Mesenteric fat pad (tissue), 1 donor: ENCODE results near the gene COL13A1. TPM values are rescaled to one million over a fixed set of nuclear protein-coding genes. Genes with fewer than 3 reads are reported as not detected.

ENCODE experiments used
- DNase-seq: peaks from one replicate; pipeline ENCODE4 v3.0.0-alpha.2; 2020; ENCODE audit warnings: low spot score
- total RNA-seq: library from RNA; stranded (reverse); fragmentation: NEBNext Ultra II Directional; extraction: Animal tissue kit (Norgen Biotek cat#: 25700); gene quantifications from one replicate; pipeline ENCODE4 v1.2.1, GENCODE V29; 2021
- donor health status: DM: yes; HTN: yes; CAD: no.

COL13A1 gene
- total RNA-seq, 1 donor from 2014 or later: not detected

GRCh38 chr10:69844698-69845097, 43.0 kb downstream of the COL13A1 start:
- no peak for DNase-seq

- DNase-seq: no peak
Measured at GRCh38 chr10:69845574-69846292, 44.0 kb downstream of the COL13A1 start.

DNA sequence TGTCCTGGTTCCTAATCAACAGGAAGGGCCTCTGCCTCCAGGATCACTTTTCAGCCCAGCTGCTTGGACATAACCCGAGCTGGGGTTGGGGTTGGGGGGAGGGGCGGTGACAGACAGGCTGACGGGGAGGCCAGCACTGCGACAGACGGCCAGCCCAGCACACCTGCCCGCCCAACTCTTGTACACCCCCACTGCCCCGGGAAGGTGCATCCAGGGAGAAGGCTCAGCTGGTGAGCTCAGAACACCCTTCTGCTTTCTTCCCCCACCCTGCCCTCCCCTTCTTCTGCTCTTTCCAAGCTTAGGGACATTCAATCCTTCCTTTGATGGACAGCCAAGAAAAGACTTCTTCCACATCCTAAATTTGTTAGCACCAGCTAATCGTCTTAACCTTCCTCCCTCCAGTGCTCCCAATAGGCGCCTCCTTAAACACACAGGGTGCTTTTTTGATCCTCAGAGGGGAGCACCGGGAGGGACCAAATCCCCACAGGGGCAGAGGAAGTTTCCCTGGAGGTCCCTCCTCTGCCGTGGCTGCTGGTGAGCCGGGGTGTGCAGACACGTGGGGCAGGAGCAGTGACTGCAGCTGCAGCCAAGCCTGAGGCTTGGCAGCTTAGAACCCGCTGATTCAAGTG, 44.7 kb downstream of the COL13A1 start:
- DNase-seq: no peak

- no peak for DNase-seq
Measured at GRCh38 chr10:69847458-69847857, 45.8 kb downstream of the COL13A1 start.

GRCh38 chr10:69847883-69848282, 46.2 kb downstream of the COL13A1 start:
- DNase-seq: no peak

GRCh38 chr10:69848454-69848853, 46.7 kb downstream of the COL13A1 start:
- no peak for DNase-seq

- DNase-seq: no peak
Measured at GRCh38 chr10:69849825-69850224, 48.1 kb downstream of the COL13A1 start.

DNA sequence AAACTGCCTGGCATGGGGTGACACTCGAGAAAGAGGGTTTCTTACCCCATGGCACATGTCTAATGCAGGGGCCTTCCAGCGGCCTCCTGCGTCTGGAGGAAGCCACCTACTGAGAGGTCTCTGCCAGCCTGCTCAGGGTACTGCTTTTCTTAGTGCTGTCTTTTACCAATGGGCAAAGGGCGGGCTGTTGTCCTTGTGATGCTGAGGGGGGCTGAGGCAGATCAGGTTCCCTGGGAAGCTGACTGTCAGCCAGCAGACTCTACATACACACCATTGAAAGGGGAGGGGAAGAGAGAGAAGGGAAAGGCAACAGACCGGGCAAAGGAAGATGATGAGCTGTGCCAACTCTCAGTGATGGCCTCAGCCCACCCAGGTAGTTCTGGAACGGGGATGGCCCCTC, 48.7 kb downstream of the COL13A1 start:
- no peak for DNase-seq

DNA sequence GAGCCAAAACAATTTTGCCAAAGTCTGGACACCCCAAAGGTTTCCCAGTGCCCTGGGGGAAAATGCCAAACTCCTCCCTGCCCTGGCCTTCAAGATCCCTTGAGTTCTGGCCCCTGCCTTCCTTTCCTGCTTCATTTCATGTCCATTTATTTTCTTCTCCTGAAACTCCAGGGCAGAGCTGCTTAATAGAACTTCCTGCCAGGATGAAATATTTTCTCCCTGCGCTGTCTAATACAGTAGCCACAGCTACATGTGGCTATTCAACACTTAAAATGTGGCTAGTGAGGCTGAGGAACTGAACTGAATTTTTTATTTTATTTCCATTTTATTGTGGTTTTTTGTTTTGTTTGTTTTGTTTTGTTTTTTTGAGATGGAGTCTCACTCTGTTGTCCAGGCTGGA, 49.6 kb downstream of the COL13A1 start:
- no peak for DNase-seq

DNA sequence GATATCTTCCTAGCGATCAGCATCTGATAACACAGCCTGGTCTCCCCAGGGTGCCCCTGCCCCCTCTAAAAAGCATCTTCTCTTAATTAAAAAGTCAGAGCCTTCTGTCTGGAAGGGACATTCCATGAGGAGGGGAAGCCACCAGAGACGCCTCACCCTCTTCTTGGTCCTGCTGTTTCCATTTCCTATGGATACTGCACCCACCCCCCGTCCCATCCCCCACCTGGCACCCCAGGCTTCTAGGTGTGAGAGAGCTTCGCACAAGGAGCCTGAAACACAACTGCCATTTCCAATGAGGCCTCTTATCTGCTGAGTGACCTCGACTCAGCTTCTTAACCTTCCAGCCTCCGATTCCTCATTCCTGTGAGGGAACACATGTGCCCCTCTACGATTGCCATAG, 51.4 kb downstream of the COL13A1 start:
- DNase-seq: no peak

DNA sequence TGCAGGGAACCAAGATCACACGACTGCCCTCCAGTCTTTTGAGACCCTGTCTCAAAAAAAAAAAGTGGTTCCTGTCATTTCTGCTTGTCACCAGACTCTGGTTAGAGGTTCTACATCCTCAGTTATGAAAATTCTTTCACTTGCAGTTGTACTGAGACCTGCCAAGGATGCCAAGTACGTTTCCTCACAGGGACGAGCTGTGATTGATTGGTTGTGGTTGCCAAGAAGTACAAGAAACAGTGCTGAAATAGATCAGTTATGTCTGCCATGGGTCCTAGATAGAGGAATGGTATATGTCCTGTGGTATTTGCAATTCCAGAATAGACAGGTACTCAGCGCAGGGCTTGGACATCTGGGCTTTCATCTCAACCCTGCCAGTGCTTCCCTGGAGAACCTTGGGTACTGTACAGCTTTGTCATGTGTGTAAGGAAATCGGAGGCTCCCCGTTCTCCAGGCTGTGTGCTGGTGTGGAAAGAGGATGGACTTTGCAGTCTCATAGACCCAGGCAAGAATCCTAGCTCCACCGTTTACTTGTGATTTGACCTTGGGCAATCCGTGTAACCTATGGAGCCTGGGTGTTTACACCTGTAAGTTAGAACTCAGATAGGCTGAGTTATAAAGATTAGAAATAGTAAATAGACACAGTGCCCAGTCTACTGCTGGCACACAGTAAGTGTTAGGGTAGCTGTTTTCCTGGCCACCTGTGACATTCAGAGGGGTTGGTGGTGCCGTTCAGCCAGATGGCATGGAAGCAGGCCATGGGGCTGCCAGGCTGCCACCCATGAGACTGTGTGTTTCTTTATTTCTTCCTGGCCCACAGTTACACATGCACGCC, 53.0 kb downstream of the COL13A1 start:
- no peak for DNase-seq

- DNase-seq: no peak
Measured at GRCh38 chr10:69855346-69856111, 53.8 kb downstream of the COL13A1 start.

DNA sequence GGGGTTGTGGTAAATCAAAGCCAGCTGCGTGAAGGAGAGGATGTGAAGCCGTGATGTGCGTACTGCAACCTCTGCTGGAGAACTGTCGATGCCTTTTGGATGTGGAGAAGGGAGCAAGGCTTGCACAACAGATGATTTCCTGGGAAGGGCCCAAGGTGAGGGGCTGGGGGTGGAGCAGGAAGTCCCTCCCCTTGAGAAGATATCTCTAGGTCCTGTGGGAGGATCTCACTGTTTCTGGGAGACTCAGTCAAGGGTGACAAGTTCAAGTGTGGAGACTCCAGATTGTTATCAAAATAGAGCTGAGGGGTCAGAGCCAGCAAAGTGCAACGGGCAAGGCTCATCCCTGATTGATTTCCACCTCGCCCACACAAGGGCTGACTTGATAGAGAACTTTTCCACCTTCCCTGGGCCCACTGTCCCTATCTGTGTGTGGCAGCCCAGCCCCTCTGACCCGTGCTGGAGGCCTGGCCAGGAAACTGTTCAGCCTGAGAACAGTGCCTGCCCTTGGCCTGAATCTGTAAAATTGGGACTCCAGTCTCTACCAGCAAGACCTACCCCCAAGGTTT, 55.0 kb downstream of the COL13A1 start:
- no peak for DNase-seq

GRCh38 chr10:69858201-69858600, 56.5 kb downstream of the COL13A1 start:
- no peak for DNase-seq

DNA sequence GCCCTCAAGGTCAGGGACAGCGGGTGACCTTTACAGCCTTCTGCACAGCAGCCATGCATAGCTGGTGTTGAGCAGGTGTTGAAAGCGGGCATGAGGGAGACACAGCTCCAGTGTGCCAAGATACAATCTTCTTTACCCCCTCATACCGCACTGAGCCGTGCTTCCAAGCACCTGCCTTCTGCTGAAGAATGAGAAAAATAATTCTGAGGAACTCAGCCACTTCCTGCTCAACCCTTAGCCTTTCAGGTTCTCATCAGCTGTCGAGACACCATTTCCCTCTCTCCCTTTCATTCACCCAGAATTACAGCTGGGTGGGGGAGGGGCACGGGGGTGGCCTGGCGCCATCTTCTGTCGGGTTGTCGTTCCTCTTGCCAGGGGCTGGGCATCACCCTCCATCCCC, 58.6 kb downstream of the COL13A1 start:
- no peak for DNase-seq

GRCh38 chr10:69861251-69862240, 59.8 kb downstream of the COL13A1 start:
- DNase-seq: no peak

- DNase-seq: no peak
Measured at GRCh38 chr10:69862882-69863530, 61.3 kb downstream of the COL13A1 start.

GRCh38 chr10:69863580-69863979, 61.9 kb downstream of the COL13A1 start:
- DNase-seq: no peak

GRCh38 chr10:69864321-69864720, 62.6 kb downstream of the COL13A1 start:
- DNase-seq: no peak
